Panc1 (cell line): ENCODE results near the gene GMDS. TPM values are rescaled to one million over a fixed set of nuclear protein-coding genes. Genes with fewer than 3 reads are reported as not detected.

Experiments
- ATAC-seq: fragments of 200-7000 bp; cut with Tn5 transposase; 2 replicates; pipeline ENCODE4 v1.9.1; 2020; ENCODE audit warnings: mild to moderate bottlenecking, moderate library complexity
- BruUV-seq: library from RNA; stranded (reverse); fragments of 400-500 nt; replicated peaks from 2 replicates; lab custom pipeline; 2021; lab: Mats Ljungman, UMichigan
- CTCF ChIA-PET: fragments of 300-600 bp; sonication (Branson Sonifier 250); formaldehyde crosslinking; loops from one replicate; lab custom pipeline; 2022; ENCODE audit warnings: antibody characterized with exemption; lab: Charles Lee
- POLR2A ChIA-PET: fragments of 300-600 bp; sonication (Branson Sonifier 250); formaldehyde crosslinking; loops from one replicate; lab custom pipeline; 2022; ENCODE audit warnings: antibody characterized with exemption; lab: Charles Lee
- DNase-seq: peaks from one replicate; pipeline ENCODE4 v3.0.0-alpha.2; 2010; ENCODE audit warnings: low read depth, low spot score
- H3K27ac ChIP-seq: 2 replicates; pipeline ENCODE4 v1.5.1; 2011; ENCODE audit warnings: mild to moderate bottlenecking, low read length, inconsistent platforms
- H3K27me3 ChIP-seq: fragments of 200-500 bp; sonication (Bioruptor generic); 2 replicates; pipeline ENCODE4 v1.6.0; 2014; ENCODE audit warnings: low read length, inconsistent platforms; ENCODE audit not compliant: control insufficient read depth, insufficient read depth
- H3K36me3 ChIP-seq: fragments of 200-500 bp; sonication (Bioruptor generic); 2 replicates; pipeline ENCODE4 v1.5.1; 2014; ENCODE audit warnings: inconsistent platforms, mild to moderate bottlenecking, low read length, moderate library complexity; ENCODE audit not compliant: control insufficient read depth, insufficient read depth
- H3K4me1 ChIP-seq: 2 replicates; pipeline ENCODE4 v1.5.1; 2011; ENCODE audit warnings: inconsistent platforms, mild to moderate bottlenecking, low read length, moderate library complexity; ENCODE audit not compliant: control insufficient read depth, insufficient read depth
- H3K4me3 ChIP-seq, 2 experiments: 2 replicates each; pipeline ENCODE4 v1.5.1; 2011 to 2012; ENCODE audit warnings: low read depth in 2 of 2, low read length in 2 of 2, mild to moderate bottlenecking in 2 of 2, inconsistent platforms in 1 of 2, moderate library complexity in 1 of 2
- H3K9me3 ChIP-seq: fragments of 200-500 bp; sonication (Bioruptor generic); 2 replicates; pipeline ENCODE4 v1.5.1; 2014; ENCODE audit warnings: low read depth, mild to moderate bottlenecking, inconsistent platforms, low read length, moderate library complexity; ENCODE audit not compliant: control insufficient read depth, insufficient read depth
- POLR2AphosphoS5 ChIP-seq: IDR thresholded peaks from 2 replicates; pipeline ENCODE4 v1.6.1; 2012; ENCODE audit warnings: mild to moderate bottlenecking, low read depth, low read length, moderate library complexity
- SIN3A ChIP-seq: IDR thresholded peaks from 2 replicates; pipeline ENCODE4 v1.6.1; 2012; ENCODE audit warnings: low read depth, mild to moderate bottlenecking, low read length, moderate library complexity, borderline replicate concordance; ENCODE audit not compliant: insufficient read depth
- TCF7L2 ChIP-seq: IDR thresholded peaks from 2 replicates; pipeline ENCODE4 v1.6.1; 2011; ENCODE audit warnings: mild to moderate bottlenecking, low read depth, low read length, inconsistent platforms
- in situ Hi-C: cut with HindIII; loops from 2 replicates; pipeline ENCODE4 v1.10.0; 2016; ENCODE audit warnings: low sequenced_read_pairs, low pct_unique_long_range_greater_than_20kb
- intact Hi-C: fragments of 100-400 bp; cut with micrococcal nuclease; formaldehyde crosslinking; loops from one replicate; pipeline ENCODE4 v1.10.0; 2022; ENCODE audit not compliant: unreplicated experiment
- total RNA-seq: library from RNA; stranded (reverse); gene quantifications from one replicate; pipeline ENCODE4 v1.2.1, GENCODE V29; 2021; ENCODE audit not compliant: unreplicated experiment
- TF ChIP-seq, protein P1 (sequence below), 2 experiments: IDR thresholded peaks; 2 replicates each; pipeline ENCODE4 v1.6.1; 2011 to 2012; ENCODE audit warnings: low read depth in 2 of 2, control low read depth in 1 of 2, low read length in 1 of 2, mild to moderate bottlenecking in 1 of 2, moderate library complexity in 1 of 2; ENCODE audit not compliant: insufficient read depth in 1 of 2
- TF ChIP-seq, protein P2 (sequence below): fragments of 450-650 bp; IDR thresholded peaks from 2 replicates; pipeline ENCODE4 v1.5.1; 2017; ENCODE audit warnings: mild to moderate bottlenecking

GMDS gene
- total RNA-seq, 1 experiment from 2014 or later: 9.8 TPM

DNA sequence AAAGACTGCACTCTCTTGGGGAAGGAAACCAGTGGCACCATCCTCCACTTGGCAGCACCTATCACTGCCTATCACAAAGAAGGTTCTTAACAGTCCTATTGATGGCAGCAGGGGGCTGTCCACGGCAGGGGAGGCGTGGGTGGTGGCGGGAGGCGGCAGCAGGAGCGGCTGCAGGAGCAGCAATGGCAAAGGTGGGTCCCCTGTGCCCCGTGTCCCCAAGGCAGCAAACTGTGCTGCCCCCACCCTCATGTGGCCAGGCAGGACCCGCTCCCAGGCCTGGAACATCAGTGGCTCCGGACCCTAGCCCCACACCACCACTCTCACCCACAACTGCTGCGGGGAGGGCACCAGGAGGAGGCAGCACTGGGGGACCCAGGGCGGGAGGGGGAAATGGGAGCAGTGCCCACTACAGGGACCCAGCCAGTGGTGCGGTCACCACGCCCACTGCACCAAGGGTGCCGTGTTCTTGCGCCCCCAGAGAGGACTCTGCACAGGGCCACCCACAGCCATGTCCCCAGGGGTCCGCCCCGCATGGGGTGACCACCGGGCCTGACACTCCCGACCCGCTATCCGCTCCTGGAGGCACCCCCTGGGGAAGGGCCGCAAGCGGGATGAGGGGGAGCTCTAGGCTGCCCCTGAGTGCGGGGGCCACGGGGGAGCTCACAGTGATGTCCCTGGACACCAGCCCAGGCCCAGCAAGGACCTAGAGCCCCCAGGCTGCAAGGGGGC, 54.6 kb downstream of the GMDS start:
- CTCF ChIA-PET: no interaction called here
- H3K4me1 ChIP-seq: no peaks in the 10 kb centered on the region
- intact Hi-C loops: no loop called here
- no peak overlapping the region for H3K27ac ChIP-seq
- in situ Hi-C loops: no loop called here
- no peak for DNase-seq
- no peak for ATAC-seq
- no TSS peak for BruUV-seq
- H3K36me3 ChIP-seq: no peaks in the 10 kb centered on the region
- POLR2A ChIA-PET: no interaction called here
- H3K4me3 ChIP-seq: no peak overlapping the region
- H3K27me3 ChIP-seq: no peaks in the 10 kb centered on the region
- TF ChIP-seq, protein P1, sequence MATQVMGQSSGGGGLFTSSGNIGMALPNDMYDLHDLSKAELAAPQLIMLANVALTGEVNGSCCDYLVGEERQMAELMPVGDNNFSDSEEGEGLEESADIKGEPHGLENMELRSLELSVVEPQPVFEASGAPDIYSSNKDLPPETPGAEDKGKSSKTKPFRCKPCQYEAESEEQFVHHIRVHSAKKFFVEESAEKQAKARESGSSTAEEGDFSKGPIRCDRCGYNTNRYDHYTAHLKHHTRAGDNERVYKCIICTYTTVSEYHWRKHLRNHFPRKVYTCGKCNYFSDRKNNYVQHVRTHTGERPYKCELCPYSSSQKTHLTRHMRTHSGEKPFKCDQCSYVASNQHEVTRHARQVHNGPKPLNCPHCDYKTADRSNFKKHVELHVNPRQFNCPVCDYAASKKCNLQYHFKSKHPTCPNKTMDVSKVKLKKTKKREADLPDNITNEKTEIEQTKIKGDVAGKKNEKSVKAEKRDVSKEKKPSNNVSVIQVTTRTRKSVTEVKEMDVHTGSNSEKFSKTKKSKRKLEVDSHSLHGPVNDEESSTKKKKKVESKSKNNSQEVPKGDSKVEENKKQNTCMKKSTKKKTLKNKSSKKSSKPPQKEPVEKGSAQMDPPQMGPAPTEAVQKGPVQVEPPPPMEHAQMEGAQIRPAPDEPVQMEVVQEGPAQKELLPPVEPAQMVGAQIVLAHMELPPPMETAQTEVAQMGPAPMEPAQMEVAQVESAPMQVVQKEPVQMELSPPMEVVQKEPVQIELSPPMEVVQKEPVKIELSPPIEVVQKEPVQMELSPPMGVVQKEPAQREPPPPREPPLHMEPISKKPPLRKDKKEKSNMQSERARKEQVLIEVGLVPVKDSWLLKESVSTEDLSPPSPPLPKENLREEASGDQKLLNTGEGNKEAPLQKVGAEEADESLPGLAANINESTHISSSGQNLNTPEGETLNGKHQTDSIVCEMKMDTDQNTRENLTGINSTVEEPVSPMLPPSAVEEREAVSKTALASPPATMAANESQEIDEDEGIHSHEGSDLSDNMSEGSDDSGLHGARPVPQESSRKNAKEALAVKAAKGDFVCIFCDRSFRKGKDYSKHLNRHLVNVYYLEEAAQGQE (IDR thresholded peaks at IDR 0.05; ENCODE audit: insufficient read depth in 1 of 2, low read depth in 2 of 2, low read length in 1 of 2): no peak
- TF ChIP-seq, protein P2, sequence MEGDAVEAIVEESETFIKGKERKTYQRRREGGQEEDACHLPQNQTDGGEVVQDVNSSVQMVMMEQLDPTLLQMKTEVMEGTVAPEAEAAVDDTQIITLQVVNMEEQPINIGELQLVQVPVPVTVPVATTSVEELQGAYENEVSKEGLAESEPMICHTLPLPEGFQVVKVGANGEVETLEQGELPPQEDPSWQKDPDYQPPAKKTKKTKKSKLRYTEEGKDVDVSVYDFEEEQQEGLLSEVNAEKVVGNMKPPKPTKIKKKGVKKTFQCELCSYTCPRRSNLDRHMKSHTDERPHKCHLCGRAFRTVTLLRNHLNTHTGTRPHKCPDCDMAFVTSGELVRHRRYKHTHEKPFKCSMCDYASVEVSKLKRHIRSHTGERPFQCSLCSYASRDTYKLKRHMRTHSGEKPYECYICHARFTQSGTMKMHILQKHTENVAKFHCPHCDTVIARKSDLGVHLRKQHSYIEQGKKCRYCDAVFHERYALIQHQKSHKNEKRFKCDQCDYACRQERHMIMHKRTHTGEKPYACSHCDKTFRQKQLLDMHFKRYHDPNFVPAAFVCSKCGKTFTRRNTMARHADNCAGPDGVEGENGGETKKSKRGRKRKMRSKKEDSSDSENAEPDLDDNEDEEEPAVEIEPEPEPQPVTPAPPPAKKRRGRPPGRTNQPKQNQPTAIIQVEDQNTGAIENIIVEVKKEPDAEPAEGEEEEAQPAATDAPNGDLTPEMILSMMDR: no peak
- TF ChIP-seq SIN3A (no peak), POLR2AphosphoS5 (no peak), TCF7L2 (no peak)
- H3K9me3 ChIP-seq: peaks cover 4% of the 10 kb centered on the region; the same call in 1 of the 2 replicates

DNA sequence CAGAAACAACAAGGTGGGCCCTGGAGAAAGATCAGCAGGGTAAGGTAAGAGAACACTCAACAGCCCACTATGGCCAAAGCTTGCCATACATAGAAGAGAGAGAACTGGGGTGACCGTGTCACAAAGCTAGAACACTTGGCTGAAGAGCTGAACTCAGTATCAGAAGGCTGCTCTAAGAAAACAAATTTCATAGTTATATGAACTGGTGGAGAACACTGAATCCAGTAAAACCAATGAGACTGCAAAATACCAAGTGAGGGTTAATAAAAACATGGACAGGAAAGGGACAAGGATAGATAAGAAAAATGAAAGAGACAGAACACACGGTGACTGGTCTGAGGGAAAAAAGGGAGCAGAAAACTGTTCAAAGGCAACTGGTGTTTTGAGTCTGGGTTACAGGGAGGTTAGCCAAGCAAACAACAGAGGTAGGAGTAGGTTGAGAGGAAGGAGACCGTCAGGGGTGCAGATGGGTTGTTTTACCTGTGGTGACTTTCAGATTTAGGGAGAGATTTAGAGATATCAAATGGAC, 56.5 kb downstream of the GMDS start:
- Histone ChIP-seq H3K36me3 (no peaks in the 10 kb centered on the region), H3K9me3 (peaks cover 4% of the 10 kb centered on the region; the same call in 1 of the 2 replicates), H3K4me1 (no peaks in the 10 kb centered on the region), H3K27ac (no peak overlapping the region), H3K4me3 (no peak overlapping the region), H3K27me3 (no peaks in the 10 kb centered on the region)
- TF ChIP-seq TCF7L2 (no peak), SIN3A (no peak), POLR2AphosphoS5 (no peak)
- TF ChIP-seq, protein P1 (IDR thresholded peaks at IDR 0.05; ENCODE audit: insufficient read depth in 1 of 2, low read depth in 2 of 2, low read length in 1 of 2): no peak
- TF ChIP-seq, protein P2: no peak
- POLR2A ChIA-PET: no interaction called here
- CTCF ChIA-PET: no interaction called here
- BruUV-seq: no TSS peak
- ATAC-seq: no peak
- intact Hi-C loops: no loop called here
- no peak for DNase-seq
- in situ Hi-C loops: no loop called here
